ENCODE data around the gene CFLAR. TPM values are rescaled to one million over a fixed set of nuclear protein-coding genes. Genes with fewer than 3 reads are reported as not detected.

Gene CFLAR
- total RNA-seq, 4 donors from 2014 or later = 239 to 412 (median 326) TPM

- no peak for TF ChIP-seq CTCF (IDR thresholded peaks at IDR 0.05; ENCODE audit: low read depth)
These were observed 64.0 kb downstream of the CFLAR start for GRCh38 chr2:201180010-201180409.

GRCh38 chr2:201182650-201183364, 66.8 kb downstream of the CFLAR start, which contains the start of gene CASP10:
Gene CASP10, plus strand, starts transcription at chr2:201183141. Its CDS starts 2,637 bp downstream, at chr2:201185778.
- no peak for TF ChIP-seq CTCF (IDR thresholded peaks at IDR 0.05; ENCODE audit: low read depth)

GRCh38 chr2:201183365-201183727, 67.4 kb downstream of the CFLAR start:
- no peak for TF ChIP-seq CTCF (IDR thresholded peaks at IDR 0.05; ENCODE audit: low read depth)

- no peak for TF ChIP-seq CTCF (IDR thresholded peaks at IDR 0.05; ENCODE audit: low read depth)
These were observed 69.9 kb downstream of the CFLAR start for GRCh38 chr2:201185863-201186262.

GRCh38 chr2:201186982-201187381, 71.0 kb downstream of the CFLAR start:
- TF ChIP-seq CTCF (IDR thresholded peaks at IDR 0.05; ENCODE audit: low read depth) = no peak

- no peak for TF ChIP-seq CTCF (IDR thresholded peaks at IDR 0.05; ENCODE audit: low read depth)
These were observed 72.5 kb downstream of the CFLAR start for GRCh38 chr2:201188449-201188848.

- no peak for TF ChIP-seq CTCF (IDR thresholded peaks at IDR 0.05; ENCODE audit: low read depth)
These were observed 75.3 kb downstream of the CFLAR start for GRCh38 chr2:201191132-201191875.
